ENCODE results near the gene USP36.

DNA sequence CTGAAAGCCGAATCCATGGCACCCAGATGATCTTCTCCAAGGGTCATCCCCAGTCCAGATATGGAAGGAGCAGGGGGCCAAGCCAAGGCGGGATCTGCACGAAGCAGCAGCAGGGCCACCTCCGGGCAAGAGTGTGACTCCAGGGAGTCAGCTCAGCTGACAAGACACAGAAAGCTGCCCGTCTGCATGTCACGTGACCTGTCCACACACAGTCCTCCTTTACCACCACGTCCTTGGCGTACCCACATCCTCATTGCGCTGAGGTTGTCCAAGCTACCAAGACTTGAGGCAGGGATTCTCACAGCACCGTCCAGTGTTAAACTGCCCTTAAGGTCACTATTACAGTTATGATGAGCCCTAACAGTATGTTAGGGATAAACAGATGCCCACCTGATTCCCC, 47.2 kb downstream of the USP36 start:
- no peak for TF ChIP-seq SP1 (IDR thresholded peaks at IDR 0.05)
- TF ChIP-seq, protein P1, sequence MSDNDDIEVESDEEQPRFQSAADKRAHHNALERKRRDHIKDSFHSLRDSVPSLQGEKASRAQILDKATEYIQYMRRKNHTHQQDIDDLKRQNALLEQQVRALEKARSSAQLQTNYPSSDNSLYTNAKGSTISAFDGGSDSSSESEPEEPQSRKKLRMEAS (IDR thresholded peaks at IDR 0.05) = no peak
- no peak for TF ChIP-seq TAF1 (conservative IDR thresholded peaks at IDR 0.05)
- no peak for TF ChIP-seq JUND (IDR thresholded peaks at IDR 0.05)
- TF ChIP-seq, protein P2, sequence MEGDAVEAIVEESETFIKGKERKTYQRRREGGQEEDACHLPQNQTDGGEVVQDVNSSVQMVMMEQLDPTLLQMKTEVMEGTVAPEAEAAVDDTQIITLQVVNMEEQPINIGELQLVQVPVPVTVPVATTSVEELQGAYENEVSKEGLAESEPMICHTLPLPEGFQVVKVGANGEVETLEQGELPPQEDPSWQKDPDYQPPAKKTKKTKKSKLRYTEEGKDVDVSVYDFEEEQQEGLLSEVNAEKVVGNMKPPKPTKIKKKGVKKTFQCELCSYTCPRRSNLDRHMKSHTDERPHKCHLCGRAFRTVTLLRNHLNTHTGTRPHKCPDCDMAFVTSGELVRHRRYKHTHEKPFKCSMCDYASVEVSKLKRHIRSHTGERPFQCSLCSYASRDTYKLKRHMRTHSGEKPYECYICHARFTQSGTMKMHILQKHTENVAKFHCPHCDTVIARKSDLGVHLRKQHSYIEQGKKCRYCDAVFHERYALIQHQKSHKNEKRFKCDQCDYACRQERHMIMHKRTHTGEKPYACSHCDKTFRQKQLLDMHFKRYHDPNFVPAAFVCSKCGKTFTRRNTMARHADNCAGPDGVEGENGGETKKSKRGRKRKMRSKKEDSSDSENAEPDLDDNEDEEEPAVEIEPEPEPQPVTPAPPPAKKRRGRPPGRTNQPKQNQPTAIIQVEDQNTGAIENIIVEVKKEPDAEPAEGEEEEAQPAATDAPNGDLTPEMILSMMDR (IDR thresholded peaks at IDR 0.05; ENCODE audit: low read depth, low read length, missing input control) = no peak
- TF ChIP-seq, protein P3, sequence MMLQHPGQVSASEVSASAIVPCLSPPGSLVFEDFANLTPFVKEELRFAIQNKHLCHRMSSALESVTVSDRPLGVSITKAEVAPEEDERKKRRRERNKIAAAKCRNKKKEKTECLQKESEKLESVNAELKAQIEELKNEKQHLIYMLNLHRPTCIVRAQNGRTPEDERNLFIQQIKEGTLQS (IDR thresholded peaks at IDR 0.05) = no peak
- TF ChIP-seq RAD21 (IDR thresholded peaks at IDR 0.05) = no peak
- TF ChIP-seq, protein P4, sequence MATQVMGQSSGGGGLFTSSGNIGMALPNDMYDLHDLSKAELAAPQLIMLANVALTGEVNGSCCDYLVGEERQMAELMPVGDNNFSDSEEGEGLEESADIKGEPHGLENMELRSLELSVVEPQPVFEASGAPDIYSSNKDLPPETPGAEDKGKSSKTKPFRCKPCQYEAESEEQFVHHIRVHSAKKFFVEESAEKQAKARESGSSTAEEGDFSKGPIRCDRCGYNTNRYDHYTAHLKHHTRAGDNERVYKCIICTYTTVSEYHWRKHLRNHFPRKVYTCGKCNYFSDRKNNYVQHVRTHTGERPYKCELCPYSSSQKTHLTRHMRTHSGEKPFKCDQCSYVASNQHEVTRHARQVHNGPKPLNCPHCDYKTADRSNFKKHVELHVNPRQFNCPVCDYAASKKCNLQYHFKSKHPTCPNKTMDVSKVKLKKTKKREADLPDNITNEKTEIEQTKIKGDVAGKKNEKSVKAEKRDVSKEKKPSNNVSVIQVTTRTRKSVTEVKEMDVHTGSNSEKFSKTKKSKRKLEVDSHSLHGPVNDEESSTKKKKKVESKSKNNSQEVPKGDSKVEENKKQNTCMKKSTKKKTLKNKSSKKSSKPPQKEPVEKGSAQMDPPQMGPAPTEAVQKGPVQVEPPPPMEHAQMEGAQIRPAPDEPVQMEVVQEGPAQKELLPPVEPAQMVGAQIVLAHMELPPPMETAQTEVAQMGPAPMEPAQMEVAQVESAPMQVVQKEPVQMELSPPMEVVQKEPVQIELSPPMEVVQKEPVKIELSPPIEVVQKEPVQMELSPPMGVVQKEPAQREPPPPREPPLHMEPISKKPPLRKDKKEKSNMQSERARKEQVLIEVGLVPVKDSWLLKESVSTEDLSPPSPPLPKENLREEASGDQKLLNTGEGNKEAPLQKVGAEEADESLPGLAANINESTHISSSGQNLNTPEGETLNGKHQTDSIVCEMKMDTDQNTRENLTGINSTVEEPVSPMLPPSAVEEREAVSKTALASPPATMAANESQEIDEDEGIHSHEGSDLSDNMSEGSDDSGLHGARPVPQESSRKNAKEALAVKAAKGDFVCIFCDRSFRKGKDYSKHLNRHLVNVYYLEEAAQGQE (IDR thresholded peaks at IDR 0.05) = no peak
- TF ChIP-seq, protein P5, sequence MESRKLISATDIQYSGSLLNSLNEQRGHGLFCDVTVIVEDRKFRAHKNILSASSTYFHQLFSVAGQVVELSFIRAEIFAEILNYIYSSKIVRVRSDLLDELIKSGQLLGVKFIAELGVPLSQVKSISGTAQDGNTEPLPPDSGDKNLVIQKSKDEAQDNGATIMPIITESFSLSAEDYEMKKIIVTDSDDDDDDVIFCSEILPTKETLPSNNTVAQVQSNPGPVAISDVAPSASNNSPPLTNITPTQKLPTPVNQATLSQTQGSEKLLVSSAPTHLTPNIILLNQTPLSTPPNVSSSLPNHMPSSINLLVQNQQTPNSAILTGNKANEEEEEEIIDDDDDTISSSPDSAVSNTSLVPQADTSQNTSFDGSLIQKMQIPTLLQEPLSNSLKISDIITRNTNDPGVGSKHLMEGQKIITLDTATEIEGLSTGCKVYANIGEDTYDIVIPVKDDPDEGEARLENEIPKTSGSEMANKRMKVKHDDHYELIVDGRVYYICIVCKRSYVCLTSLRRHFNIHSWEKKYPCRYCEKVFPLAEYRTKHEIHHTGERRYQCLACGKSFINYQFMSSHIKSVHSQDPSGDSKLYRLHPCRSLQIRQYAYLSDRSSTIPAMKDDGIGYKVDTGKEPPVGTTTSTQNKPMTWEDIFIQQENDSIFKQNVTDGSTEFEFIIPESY (IDR thresholded peaks at IDR 0.05) = no peak
- no peak for TF ChIP-seq YY1 (IDR thresholded peaks at IDR 0.05)
- no peak for TF ChIP-seq RXRA (IDR thresholded peaks at IDR 0.05)
- TF ChIP-seq FOXA1 (IDR thresholded peaks at IDR 0.05) = no peak
- TF ChIP-seq HNF4A (conservative IDR thresholded peaks at IDR 0.05) = no peak
- no peak for TF ChIP-seq EGR1 (IDR thresholded peaks at IDR 0.05; ENCODE audit: low read depth in 2 of 2)
